ENCODE measurements around the gene CD44. TPM values are rescaled to one million over a fixed set of nuclear protein-coding genes. Genes with fewer than 3 reads are reported as not detected.
A peak's percentile ranks its signal among the peaks of the same experiment; 100 is the strongest.

CD44 gene
- total RNA-seq, 1 donor from 2014 or later = 14.0 TPM

DNA sequence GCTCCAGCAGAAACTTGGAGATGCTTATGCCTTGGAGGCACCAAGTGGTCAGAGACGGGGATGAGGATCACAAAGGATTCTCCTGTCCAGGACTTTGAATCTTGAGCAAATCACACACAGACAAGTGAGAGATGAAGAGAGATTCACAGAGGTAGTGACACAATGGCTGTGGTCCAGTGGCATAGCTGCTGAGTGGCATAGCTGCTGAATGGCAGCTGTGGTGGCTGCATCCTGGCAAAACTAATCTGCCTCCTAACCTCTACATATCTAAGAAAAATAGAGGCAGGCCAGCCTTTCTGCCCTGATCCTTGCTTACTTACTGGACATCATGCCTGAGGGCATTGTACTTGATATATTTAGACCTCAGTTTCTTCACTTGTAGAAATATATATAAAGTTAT is 102.6 kb downstream of the CD44 start:
- TF ChIP-seq, protein P1, sequence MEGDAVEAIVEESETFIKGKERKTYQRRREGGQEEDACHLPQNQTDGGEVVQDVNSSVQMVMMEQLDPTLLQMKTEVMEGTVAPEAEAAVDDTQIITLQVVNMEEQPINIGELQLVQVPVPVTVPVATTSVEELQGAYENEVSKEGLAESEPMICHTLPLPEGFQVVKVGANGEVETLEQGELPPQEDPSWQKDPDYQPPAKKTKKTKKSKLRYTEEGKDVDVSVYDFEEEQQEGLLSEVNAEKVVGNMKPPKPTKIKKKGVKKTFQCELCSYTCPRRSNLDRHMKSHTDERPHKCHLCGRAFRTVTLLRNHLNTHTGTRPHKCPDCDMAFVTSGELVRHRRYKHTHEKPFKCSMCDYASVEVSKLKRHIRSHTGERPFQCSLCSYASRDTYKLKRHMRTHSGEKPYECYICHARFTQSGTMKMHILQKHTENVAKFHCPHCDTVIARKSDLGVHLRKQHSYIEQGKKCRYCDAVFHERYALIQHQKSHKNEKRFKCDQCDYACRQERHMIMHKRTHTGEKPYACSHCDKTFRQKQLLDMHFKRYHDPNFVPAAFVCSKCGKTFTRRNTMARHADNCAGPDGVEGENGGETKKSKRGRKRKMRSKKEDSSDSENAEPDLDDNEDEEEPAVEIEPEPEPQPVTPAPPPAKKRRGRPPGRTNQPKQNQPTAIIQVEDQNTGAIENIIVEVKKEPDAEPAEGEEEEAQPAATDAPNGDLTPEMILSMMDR (IDR thresholded peaks at IDR 0.05; ENCODE audit: borderline replicate concordance) = no peak
- Histone ChIP-seq H3K4me3 (no peak overlapping the region), H3K36me3 (no peaks in the 10 kb centered on the region), H3K27me3 (ENCODE audit: low read depth) (no peaks in the 10 kb centered on the region), H3K9me3 (replicated peaks) (no peaks in the 10 kb centered on the region), H3K27ac (replicated peaks) (no peak overlapping the region), H3K4me1 (peaks cover 18% of the 10 kb centered on the region)
- no peak for DNase-seq
- intact Hi-C loops (cut with micrococcal nuclease) = no loop called here

DNA sequence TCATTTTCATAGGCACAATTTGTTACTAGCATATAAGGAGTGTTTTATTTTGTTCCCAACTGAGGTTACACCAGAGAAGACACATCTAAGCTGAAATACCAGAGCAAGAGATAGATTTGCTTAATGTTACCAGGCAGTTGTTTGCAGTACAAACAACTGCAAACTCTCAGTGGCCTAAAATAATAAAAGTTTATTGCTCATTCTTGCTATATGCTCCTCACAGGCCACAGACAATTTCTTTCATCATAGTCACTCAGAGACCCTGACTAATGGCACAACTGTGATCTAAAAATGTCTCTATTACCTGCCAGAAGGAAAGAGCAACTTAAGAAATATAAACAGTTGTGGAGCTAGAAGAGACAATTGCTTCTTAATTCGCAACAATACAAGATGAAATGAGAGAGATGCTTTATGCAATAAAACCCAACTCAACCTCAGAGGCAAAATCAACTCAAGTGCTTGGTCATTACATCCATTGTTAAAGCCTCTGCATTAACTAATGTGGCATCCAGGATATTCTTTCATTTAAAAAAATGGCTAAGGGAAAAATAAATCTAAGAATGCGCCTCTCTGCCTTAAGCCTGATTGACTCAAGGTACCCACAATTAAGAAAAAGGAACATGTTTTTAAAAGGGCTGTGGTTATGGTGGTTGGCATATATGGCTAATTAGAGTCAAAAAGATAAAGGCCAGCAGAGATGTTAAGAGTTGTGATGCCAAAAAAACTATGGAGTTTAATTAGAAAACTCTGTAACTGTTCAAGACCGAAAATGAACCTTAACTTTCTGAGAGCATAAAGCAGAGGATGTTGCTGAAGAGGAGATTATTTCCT is 103.7 kb downstream of the CD44 start:
- TF ChIP-seq, protein P1 (IDR thresholded peaks at IDR 0.05; ENCODE audit: borderline replicate concordance) = no peak
- DNase-seq = no peak
- Histone ChIP-seq H3K27ac (replicated peaks) (no peak overlapping the region), H3K27me3 (ENCODE audit: low read depth) (no peaks in the 10 kb centered on the region), H3K9me3 (replicated peaks) (no peaks in the 10 kb centered on the region), H3K4me1 (peaks cover 14% of the 10 kb centered on the region), H3K4me3 (no peak overlapping the region), H3K36me3 (no peaks in the 10 kb centered on the region)
- intact Hi-C loops (cut with micrococcal nuclease) = no loop called here

DNA sequence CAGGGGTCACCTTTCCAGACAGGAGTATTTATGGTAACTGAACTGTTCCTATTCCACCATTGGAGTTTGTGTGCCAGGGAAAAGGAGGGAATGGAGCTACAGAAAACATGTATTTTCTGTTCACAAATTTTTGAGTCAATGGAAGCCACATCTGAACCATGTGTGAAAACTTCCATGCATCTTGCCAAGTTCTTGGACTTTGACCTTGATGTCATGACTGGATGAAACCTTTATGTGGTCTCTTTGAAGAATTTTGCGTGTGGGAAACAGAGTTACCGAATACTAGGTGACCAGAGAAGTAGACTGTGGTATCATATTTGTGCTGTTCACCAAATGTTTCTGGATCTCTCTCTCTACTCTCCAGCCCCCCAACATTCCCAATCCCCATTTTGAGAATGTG is 104.8 kb downstream of the CD44 start:
- Histone ChIP-seq H3K36me3 (no peaks in the 10 kb centered on the region), H3K27ac (replicated peaks) (no peak overlapping the region), H3K27me3 (ENCODE audit: low read depth) (no peaks in the 10 kb centered on the region), H3K4me1 (peaks cover 11% of the 10 kb centered on the region), H3K9me3 (replicated peaks) (no peaks in the 10 kb centered on the region), H3K4me3 (no peak overlapping the region)
- TF ChIP-seq, protein P1 (IDR thresholded peaks at IDR 0.05; ENCODE audit: borderline replicate concordance) = no peak
- intact Hi-C loops (cut with micrococcal nuclease) = no loop called here
- DNase-seq = no peak

DNA sequence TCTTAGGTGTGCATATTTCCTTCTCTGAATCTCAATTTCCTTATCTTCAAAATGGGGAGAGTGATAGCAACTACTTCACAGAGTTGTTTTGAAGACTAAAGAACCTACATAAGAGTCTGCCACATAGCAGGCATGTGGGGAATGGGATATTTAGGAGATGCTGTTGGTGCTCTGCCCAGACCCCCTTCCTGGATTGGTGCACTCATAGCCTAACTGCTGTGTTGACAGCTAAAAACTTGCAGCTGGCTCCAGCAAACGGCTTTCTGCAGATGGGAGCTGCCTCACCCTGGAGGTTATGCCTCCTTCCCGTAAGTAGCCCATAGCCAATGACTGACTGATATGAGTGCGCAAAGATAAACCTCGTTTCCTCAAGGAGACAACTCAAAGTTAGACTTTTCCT is 106.1 kb downstream of the CD44 start:
- no peak for DNase-seq
- Histone ChIP-seq H3K4me1 (peaks cover 11% of the 10 kb centered on the region), H3K27me3 (ENCODE audit: low read depth) (no peaks in the 10 kb centered on the region), H3K27ac (replicated peaks) (peak overlapping the region; percentile 24), H3K9me3 (replicated peaks) (no peaks in the 10 kb centered on the region), H3K36me3 (no peaks in the 10 kb centered on the region), H3K4me3 (no peak overlapping the region)
- intact Hi-C loops (cut with micrococcal nuclease) = no loop called here
- TF ChIP-seq, protein P1 (IDR thresholded peaks at IDR 0.05; ENCODE audit: borderline replicate concordance) = no peak

DNA sequence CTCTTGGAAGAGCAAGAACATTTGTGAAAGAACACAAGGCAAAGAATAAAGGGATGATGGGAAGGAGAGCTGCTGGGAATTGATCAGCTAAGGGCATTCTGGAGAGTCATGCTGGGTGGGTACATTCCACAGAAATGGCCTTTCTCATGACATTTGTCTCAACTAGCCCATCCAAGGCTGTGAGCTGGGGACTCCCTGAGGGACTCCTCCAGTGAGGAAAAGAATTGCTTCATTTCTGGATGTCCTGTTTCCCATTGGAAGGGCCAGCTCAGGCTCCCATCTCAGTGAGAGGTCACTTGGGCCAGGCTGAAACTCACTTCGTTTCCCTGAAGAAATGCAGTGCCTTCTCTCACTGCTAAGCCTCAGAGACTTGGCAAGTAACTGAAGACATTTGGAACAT is 106.8 kb downstream of the CD44 start:
- no peak for DNase-seq
- Histone ChIP-seq H3K9me3 (replicated peaks) (no peaks in the 10 kb centered on the region), H3K27ac (replicated peaks) (peak overlapping the region; percentile 63), H3K4me1 (peaks cover 11% of the 10 kb centered on the region), H3K36me3 (no peaks in the 10 kb centered on the region), H3K27me3 (ENCODE audit: low read depth) (no peaks in the 10 kb centered on the region), H3K4me3 (no peak overlapping the region)
- TF ChIP-seq, protein P1 (IDR thresholded peaks at IDR 0.05; ENCODE audit: borderline replicate concordance) = no peak
- intact Hi-C loops (cut with micrococcal nuclease) = no loop called here
